HepG2 (cell line): Measurements from ENCODE around the gene RHO. TPM values are rescaled to one million over a fixed set of nuclear protein-coding genes. Genes with fewer than 3 reads are reported as not detected.

Experiments
- CCAR2 ChIP-seq: fragments of 200-400 bp; formaldehyde crosslinking; optimal IDR thresholded peaks from 2 replicates; pipeline ENCODE3; 2018; ENCODE audit warnings: low read depth, mild to moderate bottlenecking, low read length, moderate library complexity
- CEBPB ChIP-seq: IDR thresholded peaks from 2 replicates; pipeline ENCODE4 v1.6.1; 2011; ENCODE audit warnings: low read depth, low read length, improper control_type of control experiment, borderline replicate concordance
- EP300 ChIP-seq, 3 experiments: sonication (generic) in 1 of 3; formaldehyde crosslinking in 1 of 3; IDR thresholded peaks; 2 replicates each; pipeline versions ENCODE4 v1.5.1 to v1.6.1; 2011 to 2020; ENCODE audit warnings: low read depth in 2 of 3, low read length in 2 of 3, borderline replicate concordance in 1 of 3, improper control_type of control experiment in 1 of 3, mild to moderate bottlenecking in 1 of 3, missing genetic modification reagents in 1 of 3, moderate library complexity in 1 of 3
- HDAC2 ChIP-seq: sonication (generic); formaldehyde crosslinking; IDR thresholded peaks from 2 replicates; pipeline ENCODE4 v1.4.0; 2020; ENCODE audit warnings: missing genetic modification reagents
- HNF4A ChIP-seq: sonication (generic); formaldehyde crosslinking; IDR thresholded peaks from 2 replicates; pipeline ENCODE4 v1.4.0; 2020; ENCODE audit warnings: missing genetic modification reagents
- HOXA7 ChIP-seq: sonication (generic); formaldehyde crosslinking; IDR thresholded peaks from 2 replicates; pipeline ENCODE4 v1.8.1; 2022; ENCODE audit warnings: mild to moderate bottlenecking, missing genetic modification reagents, moderate library complexity
- KAT7 ChIP-seq: IDR thresholded peaks from 2 replicates; pipeline ENCODE4 v1.6.1; 2018; ENCODE audit warnings: borderline replicate concordance, missing compliant biosample characterization
- PAWR ChIP-seq: sonication (generic); formaldehyde crosslinking; IDR thresholded peaks from 2 replicates; pipeline ENCODE4 v1.4.0; 2020; ENCODE audit warnings: missing genetic modification reagents, mild to moderate bottlenecking, borderline replicate concordance
- RBFOX2 ChIP-seq: fragments of 200-400 bp; formaldehyde crosslinking; IDR thresholded peaks from 2 replicates; pipeline ENCODE4 v1.6.1; 2017; ENCODE audit warnings: low read depth, mild to moderate bottlenecking, low read length
- SP4 ChIP-seq: sonication (generic); formaldehyde crosslinking; IDR thresholded peaks from 2 replicates; pipeline ENCODE4 v1.8.1; 2023; ENCODE audit warnings: mild to moderate bottlenecking, missing genetic modification reagents
- TBX2 ChIP-seq: sonication (generic); formaldehyde crosslinking; IDR thresholded peaks from 2 replicates; pipeline ENCODE4 v1.5.0; 2020; ENCODE audit warnings: missing genetic modification reagents, mild to moderate bottlenecking, borderline replicate concordance
- ZBTB7B ChIP-seq: sonication (generic); formaldehyde crosslinking; IDR thresholded peaks from 2 replicates; pipeline ENCODE4 v1.4.0; 2020; ENCODE audit warnings: missing genetic modification reagents
- ZFAT ChIP-seq: sonication (generic); formaldehyde crosslinking; conservative IDR thresholded peaks from 2 replicates; pipeline ENCODE4 v1.8.1; 2023; ENCODE audit warnings: missing genetic modification reagents, inconsistent platforms
- ZNF224 ChIP-seq: sonication (generic); formaldehyde crosslinking; IDR thresholded peaks from 2 replicates; pipeline ENCODE4 v1.5.0; 2020; ENCODE audit warnings: mild to moderate bottlenecking, missing genetic modification reagents
- ZNF446 ChIP-seq: sonication (generic); formaldehyde crosslinking; IDR thresholded peaks from 2 replicates; pipeline ENCODE4 v1.5.0; 2020; ENCODE audit warnings: mild to moderate bottlenecking, missing genetic modification reagents
- ZNF749 ChIP-seq: sonication (generic); formaldehyde crosslinking; IDR thresholded peaks from 2 replicates; pipeline ENCODE4 v1.8.0; 2022; ENCODE audit warnings: mild to moderate bottlenecking, missing genetic modification reagents, moderate library complexity, borderline replicate concordance
- polyA plus RNA-seq, 8 experiments: library from polyadenylated mRNA; depleted of rRNA in 3 of 8; stranded (reverse) in 7 of 8; unstranded in 1 of 8; fragments of >200 nt; fragmentation: Illumina TruSeq in 4 of 8; extraction: Trizol in 4 of 8; gene quantifications; 2 replicates each; pipeline versions ENCODE4 v1.2.1 to v1.2.3, GENCODE V29; 2011 to 2016; ENCODE audit warnings: low read depth in 4 of 8, missing spikeins in 1 of 8, mixed read lengths in 1 of 8; ENCODE audit not compliant: insufficient read depth in 1 of 8
- total RNA-seq, 5 experiments: library from RNA; depleted of rRNA; stranded (reverse); fragments of >200 nt; fragmentation: Illumina TruSeq; extraction: Trizol; gene quantifications; 2 replicates each; pipeline ENCODE4 v1.2.3, GENCODE V29; 2016; ENCODE audit warnings: low read depth in 1 of 5
- TF ChIP-seq, protein P1 (sequence below): IDR thresholded peaks from 2 replicates; pipeline ENCODE4 v1.6.1; 2016; ENCODE audit warnings: mild to moderate bottlenecking
- TF ChIP-seq, protein P2 (sequence below): sonication (generic); formaldehyde crosslinking; conservative IDR thresholded peaks from 2 replicates; pipeline ENCODE4 v1.4.0; 2020; ENCODE audit warnings: mild to moderate bottlenecking, missing genetic modification reagents, moderate library complexity
- TF ChIP-seq, protein P3 (sequence below): sonication (generic); formaldehyde crosslinking; IDR thresholded peaks from 2 replicates; pipeline ENCODE4 v1.4.0; 2020; ENCODE audit warnings: missing genetic modification reagents
- TF ChIP-seq, protein P4 (sequence below): IDR thresholded peaks from 2 replicates; pipeline ENCODE4 v1.6.1; 2018; ENCODE audit warnings: missing genetic modification reagents

Gene RHO
- total and polyA plus RNA-seq, 2 of the 13 experiments (the other 11 are each of a cell fraction or from before 2014, with no cell fraction given): not detected

DNA sequence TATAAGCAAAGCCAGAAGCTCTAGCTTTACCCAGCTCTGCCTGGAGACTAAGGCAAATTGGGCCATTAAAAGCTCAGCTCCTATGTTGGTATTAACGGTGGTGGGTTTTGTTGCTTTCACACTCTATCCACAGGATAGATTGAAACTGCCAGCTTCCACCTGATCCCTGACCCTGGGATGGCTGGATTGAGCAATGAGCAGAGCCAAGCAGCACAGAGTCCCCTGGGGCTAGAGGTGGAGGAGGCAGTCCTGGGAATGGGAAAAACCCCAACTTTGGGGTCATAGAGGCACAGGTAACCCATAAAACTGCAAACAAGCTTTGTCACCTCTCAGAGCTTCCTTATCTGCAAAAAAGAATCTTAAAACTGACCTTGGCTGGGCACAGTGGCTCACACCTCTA lies 6.6 kb downstream of the RHO start (continued):
- TF ChIP-seq, protein P1, sequence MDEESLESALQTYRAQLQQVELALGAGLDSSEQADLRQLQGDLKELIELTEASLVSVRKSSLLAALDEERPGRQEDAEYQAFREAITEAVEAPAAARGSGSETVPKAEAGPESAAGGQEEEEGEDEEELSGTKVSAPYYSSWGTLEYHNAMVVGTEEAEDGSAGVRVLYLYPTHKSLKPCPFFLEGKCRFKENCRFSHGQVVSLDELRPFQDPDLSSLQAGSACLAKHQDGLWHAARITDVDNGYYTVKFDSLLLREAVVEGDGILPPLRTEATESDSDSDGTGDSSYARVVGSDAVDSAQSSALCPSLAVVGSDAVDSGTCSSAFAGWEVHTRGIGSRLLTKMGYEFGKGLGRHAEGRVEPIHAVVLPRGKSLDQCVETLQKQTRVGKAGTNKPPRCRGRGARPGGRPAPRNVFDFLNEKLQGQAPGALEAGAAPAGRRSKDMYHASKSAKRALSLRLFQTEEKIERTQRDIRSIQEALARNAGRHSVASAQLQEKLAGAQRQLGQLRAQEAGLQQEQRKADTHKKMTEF (CRISPR knock-in tag): peak; percentile 25; the same call in 1 of the 2 replicates
- TF ChIP-seq HOXA7 (CRISPR knock-in tag) (no peak), PAWR (CRISPR knock-in tag) (no peak), SP4 (CRISPR knock-in tag) (no peak), KAT7 (CRISPR knock-in tag) (peak; percentile 8; the same call in 1 of the 2 replicates), HDAC2 (CRISPR knock-in tag) (peak; percentile 32; the same call in 1 of the 2 replicates), CCAR2 (no peak), EP300 (IDR thresholded peaks at IDR 0.05; ENCODE audit: low read depth in 2 of 2, low read length in 2 of 2) (0 out of 4 replicates have a peak, but pooled peaks of 1 of the 2 experiments have one; percentile 9), EP300 (CRISPR knock-in tag; IDR thresholded peaks at IDR 0.05; ENCODE audit: borderline replicate concordance) (no peak), CEBPB (peak; percentile 93), RBFOX2 (no peak), TBX2 (peak; percentile 21; the same call in 1 of the 2 replicates), ZBTB7B (peak; percentile 52; the same call in 1 of the 2 replicates), ZFAT (no peak), HNF4A (CRISPR knock-in tag) (peak; percentile 77), ZNF224 (CRISPR knock-in tag) (no peak), ZNF749 (no peak), ZNF446 (CRISPR knock-in tag) (no peak)
- TF ChIP-seq, protein P2, sequence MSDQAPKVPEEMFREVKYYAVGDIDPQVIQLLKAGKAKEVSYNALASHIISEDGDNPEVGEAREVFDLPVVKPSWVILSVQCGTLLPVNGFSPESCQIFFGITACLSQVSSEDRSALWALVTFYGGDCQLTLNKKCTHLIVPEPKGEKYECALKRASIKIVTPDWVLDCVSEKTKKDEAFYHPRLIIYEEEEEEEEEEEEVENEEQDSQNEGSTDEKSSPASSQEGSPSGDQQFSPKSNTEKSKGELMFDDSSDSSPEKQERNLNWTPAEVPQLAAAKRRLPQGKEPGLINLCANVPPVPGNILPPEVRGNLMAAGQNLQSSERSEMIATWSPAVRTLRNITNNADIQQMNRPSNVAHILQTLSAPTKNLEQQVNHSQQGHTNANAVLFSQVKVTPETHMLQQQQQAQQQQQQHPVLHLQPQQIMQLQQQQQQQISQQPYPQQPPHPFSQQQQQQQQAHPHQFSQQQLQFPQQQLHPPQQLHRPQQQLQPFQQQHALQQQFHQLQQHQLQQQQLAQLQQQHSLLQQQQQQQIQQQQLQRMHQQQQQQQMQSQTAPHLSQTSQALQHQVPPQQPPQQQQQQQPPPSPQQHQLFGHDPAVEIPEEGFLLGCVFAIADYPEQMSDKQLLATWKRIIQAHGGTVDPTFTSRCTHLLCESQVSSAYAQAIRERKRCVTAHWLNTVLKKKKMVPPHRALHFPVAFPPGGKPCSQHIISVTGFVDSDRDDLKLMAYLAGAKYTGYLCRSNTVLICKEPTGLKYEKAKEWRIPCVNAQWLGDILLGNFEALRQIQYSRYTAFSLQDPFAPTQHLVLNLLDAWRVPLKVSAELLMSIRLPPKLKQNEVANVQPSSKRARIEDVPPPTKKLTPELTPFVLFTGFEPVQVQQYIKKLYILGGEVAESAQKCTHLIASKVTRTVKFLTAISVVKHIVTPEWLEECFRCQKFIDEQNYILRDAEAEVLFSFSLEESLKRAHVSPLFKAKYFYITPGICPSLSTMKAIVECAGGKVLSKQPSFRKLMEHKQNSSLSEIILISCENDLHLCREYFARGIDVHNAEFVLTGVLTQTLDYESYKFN (CRISPR knock-in tag): peak; percentile 60; the same call in 1 of the 2 replicates
- TF ChIP-seq, protein P3, sequence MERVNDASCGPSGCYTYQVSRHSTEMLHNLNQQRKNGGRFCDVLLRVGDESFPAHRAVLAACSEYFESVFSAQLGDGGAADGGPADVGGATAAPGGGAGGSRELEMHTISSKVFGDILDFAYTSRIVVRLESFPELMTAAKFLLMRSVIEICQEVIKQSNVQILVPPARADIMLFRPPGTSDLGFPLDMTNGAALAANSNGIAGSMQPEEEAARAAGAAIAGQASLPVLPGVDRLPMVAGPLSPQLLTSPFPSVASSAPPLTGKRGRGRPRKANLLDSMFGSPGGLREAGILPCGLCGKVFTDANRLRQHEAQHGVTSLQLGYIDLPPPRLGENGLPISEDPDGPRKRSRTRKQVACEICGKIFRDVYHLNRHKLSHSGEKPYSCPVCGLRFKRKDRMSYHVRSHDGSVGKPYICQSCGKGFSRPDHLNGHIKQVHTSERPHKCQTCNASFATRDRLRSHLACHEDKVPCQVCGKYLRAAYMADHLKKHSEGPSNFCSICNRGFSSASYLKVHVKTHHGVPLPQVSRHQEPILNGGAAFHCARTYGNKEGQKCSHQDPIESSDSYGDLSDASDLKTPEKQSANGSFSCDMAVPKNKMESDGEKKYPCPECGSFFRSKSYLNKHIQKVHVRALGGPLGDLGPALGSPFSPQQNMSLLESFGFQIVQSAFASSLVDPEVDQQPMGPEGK (CRISPR knock-in tag): 0 out of 2 replicates have a peak, but pooled peaks have one; percentile 9
- TF ChIP-seq, protein P4, sequence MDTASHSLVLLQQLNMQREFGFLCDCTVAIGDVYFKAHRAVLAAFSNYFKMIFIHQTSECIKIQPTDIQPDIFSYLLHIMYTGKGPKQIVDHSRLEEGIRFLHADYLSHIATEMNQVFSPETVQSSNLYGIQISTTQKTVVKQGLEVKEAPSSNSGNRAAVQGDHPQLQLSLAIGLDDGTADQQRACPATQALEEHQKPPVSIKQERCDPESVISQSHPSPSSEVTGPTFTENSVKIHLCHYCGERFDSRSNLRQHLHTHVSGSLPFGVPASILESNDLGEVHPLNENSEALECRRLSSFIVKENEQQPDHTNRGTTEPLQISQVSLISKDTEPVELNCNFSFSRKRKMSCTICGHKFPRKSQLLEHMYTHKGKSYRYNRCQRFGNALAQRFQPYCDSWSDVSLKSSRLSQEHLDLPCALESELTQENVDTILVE (CRISPR knock-in tag): peak; percentile 31; the same call in 1 of the 2 replicates
